ENCODE results near the gene ADARB2. TPM values are rescaled to one million over a fixed set of nuclear protein-coding genes. Genes with fewer than 3 reads are reported as not detected.

The ADARB2 gene
- total RNA-seq, 1 donor from 2014 or later, result 0.05 TPM

DNA sequence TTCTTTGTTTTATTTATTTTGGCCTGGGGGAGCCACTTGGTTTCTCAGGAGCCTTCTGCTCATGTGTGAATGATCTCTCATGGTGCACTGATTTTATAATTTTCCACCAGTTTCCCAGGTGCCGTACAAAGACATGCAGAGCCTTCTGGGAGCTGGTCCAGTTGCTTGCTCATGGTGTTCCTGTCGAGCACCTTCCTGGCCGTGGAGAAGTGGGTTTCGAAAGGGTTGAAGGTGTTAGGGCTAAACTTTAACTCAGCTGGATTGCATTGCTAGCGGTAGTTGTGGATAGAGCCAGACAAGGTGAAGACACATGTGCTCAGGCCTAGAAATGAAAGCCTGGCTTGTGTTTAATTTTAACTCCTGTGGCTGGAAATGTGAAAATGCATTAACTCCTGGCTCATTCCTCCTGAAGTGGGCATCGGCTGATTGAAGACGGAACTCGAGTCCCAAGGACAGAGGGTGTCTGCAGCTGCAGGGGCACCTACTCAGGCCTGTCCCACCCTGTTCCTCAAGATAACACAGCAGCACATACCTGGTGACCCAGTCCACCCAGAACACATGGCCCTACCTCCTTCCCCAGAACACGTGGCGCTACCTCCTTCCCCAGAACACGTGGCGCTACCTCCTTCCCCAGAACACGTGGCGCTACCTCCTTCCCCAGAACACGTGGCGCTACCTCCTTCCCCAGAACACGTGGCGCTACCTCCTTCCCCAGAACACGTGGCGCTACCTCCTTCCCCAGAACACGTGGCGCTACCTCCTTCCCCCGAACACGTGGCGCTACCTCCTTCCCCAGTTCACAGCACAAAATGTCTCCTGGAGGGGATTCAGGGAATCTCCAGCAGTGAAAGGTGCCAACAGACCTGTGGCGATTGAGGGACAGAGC, 547.9 kb downstream of the ADARB2 start:
- Mint-ChIP-seq H3K4me3 (ENCODE audit: low read depth) (no peak overlapping the region), H3K27me3 (ENCODE audit: low read depth) (peaks cover 5% of the 10 kb centered on the region), H3K27ac (no peak overlapping the region), H3K9me3 (no peaks in the 10 kb centered on the region), H3K4me1 (ENCODE audit: low read depth) (peaks cover 8% of the 10 kb centered on the region), H3K36me3 (ENCODE audit: low read depth) (no peaks in the 10 kb centered on the region)
- intact Hi-C loops (cut with micrococcal nuclease), result no loop called here
- no peak for DNase-seq (ENCODE audit: low spot score)

GRCh38 chr10:1188558-1189135, 548.7 kb downstream of the ADARB2 start:
- no peak for DNase-seq (ENCODE audit: low spot score)
- Mint-ChIP-seq H3K4me3 (ENCODE audit: low read depth) (no peak overlapping the region), H3K36me3 (ENCODE audit: low read depth) (no peaks in the 10 kb centered on the region), H3K27me3 (ENCODE audit: low read depth) (no peaks in the 10 kb centered on the region), H3K9me3 (no peaks in the 10 kb centered on the region), H3K27ac (no peak overlapping the region), H3K4me1 (ENCODE audit: low read depth) (peaks cover 4% of the 10 kb centered on the region)
- intact Hi-C loops (cut with micrococcal nuclease), result no loop called here

GRCh38 chr10:1187855-1188557, 549.3 kb downstream of the ADARB2 start:
- H3K4me1 Mint-ChIP-seq (ENCODE audit: low read depth), result no peaks in the 10 kb centered on the region
- H3K27ac Mint-ChIP-seq, result no peak overlapping the region
- no peak overlapping the region for H3K4me3 Mint-ChIP-seq (ENCODE audit: low read depth)
- intact Hi-C loops (cut with micrococcal nuclease), result no loop called here
- no peaks in the 10 kb centered on the region for H3K36me3 Mint-ChIP-seq (ENCODE audit: low read depth)
- no peaks in the 10 kb centered on the region for H3K9me3 Mint-ChIP-seq
- DNase-seq (ENCODE audit: low spot score), result no peak
- no peaks in the 10 kb centered on the region for H3K27me3 Mint-ChIP-seq (ENCODE audit: low read depth)

- Mint-ChIP-seq H3K4me1 (ENCODE audit: low read depth) (no peaks in the 10 kb centered on the region), H3K27ac (no peak overlapping the region), H3K36me3 (ENCODE audit: low read depth) (no peaks in the 10 kb centered on the region), H3K9me3 (no peaks in the 10 kb centered on the region), H3K27me3 (ENCODE audit: low read depth) (no peaks in the 10 kb centered on the region), H3K4me3 (ENCODE audit: low read depth) (no peak overlapping the region)
- intact Hi-C loops (cut with micrococcal nuclease), result no loop called here
- no peak for DNase-seq (ENCODE audit: low spot score)
These were observed 550.0 kb downstream of the ADARB2 start for GRCh38 chr10:1187151-1187854.

DNA sequence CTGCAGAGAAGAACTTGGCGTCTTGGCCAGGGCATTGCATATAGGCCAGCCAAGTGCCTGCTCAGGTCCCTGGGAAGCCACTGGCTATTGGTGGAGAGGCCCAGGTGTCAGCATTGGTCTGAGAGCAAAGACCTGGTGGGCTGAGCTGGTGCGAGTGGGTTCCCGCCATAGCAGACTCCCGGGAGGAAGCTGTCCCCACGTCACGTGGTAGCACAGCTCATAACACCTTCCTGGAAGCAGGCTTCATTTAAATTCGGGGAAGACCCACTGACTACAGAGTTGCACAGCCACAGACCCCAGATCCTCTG, 550.7 kb downstream of the ADARB2 start:
- no peak overlapping the region for H3K4me3 Mint-ChIP-seq (ENCODE audit: low read depth)
- no peak overlapping the region for H3K27ac Mint-ChIP-seq
- no peaks in the 10 kb centered on the region for H3K36me3 Mint-ChIP-seq (ENCODE audit: low read depth)
- no peaks in the 10 kb centered on the region for H3K27me3 Mint-ChIP-seq (ENCODE audit: low read depth)
- intact Hi-C loops (cut with micrococcal nuclease), result no loop called here
- H3K4me1 Mint-ChIP-seq (ENCODE audit: low read depth), result no peaks in the 10 kb centered on the region
- DNase-seq (ENCODE audit: low spot score), result no peak
- H3K9me3 Mint-ChIP-seq, result no peaks in the 10 kb centered on the region

DNA sequence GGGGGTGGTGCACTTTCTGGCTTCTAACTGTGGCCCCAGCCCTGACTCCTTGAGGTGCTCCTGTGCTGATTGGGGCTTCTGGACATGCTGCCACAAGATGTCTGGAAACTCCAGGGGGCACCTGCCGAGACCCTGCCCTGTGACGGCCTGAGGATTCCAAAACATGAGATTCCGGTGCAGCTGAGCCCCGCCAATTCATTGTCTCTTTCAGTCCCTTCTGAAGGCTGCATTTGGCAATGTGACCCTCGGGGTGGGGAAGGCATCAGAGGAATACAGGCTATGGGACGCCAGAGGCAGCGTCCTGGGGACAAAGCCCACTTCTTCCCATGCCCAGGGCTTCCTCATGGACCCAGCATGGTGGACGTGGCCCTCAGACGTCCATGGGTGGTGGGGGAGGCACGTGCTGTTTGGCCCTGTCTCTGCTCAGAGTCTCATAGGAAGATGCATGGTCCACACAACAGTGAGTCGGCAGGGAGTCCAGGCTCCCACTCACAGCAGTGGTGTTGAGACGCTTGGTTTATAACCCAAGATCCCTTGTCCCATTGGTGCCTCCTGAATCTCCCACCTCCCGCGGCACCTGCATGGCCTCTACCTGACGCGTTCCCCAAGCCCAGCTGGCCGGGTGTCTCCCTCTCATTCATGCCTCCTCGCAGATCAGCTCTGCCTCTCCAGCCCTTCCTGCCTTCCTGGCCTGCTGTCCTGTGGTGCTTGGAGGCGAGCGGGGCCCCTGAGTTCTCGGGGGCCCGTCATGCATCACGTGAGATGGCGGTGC, 551.2 kb downstream of the ADARB2 start:
- Mint-ChIP-seq H3K4me1 (ENCODE audit: low read depth) (no peaks in the 10 kb centered on the region), H3K27ac (no peak overlapping the region), H3K36me3 (ENCODE audit: low read depth) (no peaks in the 10 kb centered on the region), H3K27me3 (ENCODE audit: low read depth) (no peaks in the 10 kb centered on the region), H3K4me3 (ENCODE audit: low read depth) (no peak overlapping the region), H3K9me3 (no peaks in the 10 kb centered on the region)
- DNase-seq (ENCODE audit: low spot score), result no peak
- intact Hi-C loops (cut with micrococcal nuclease), result no loop called here

- intact Hi-C loops (cut with micrococcal nuclease), result no loop called here
- Mint-ChIP-seq H3K27me3 (ENCODE audit: low read depth) (no peaks in the 10 kb centered on the region), H3K4me3 (ENCODE audit: low read depth) (no peak overlapping the region), H3K4me1 (ENCODE audit: low read depth) (no peaks in the 10 kb centered on the region), H3K27ac (no peak overlapping the region), H3K36me3 (ENCODE audit: low read depth) (no peaks in the 10 kb centered on the region), H3K9me3 (no peaks in the 10 kb centered on the region)
- no peak for DNase-seq (ENCODE audit: low spot score)
These were observed 552.5 kb downstream of the ADARB2 start for GRCh38 chr10:1184541-1185430.

GRCh38 chr10:1183701-1184100, 553.6 kb downstream of the ADARB2 start:
- H3K4me1 Mint-ChIP-seq (ENCODE audit: low read depth), result no peaks in the 10 kb centered on the region
- no peaks in the 10 kb centered on the region for H3K36me3 Mint-ChIP-seq (ENCODE audit: low read depth)
- H3K27ac Mint-ChIP-seq, result no peak overlapping the region
- H3K27me3 Mint-ChIP-seq (ENCODE audit: low read depth), result no peaks in the 10 kb centered on the region
- no peak for DNase-seq (ENCODE audit: low spot score)
- H3K4me3 Mint-ChIP-seq (ENCODE audit: low read depth), result no peak overlapping the region
- H3K9me3 Mint-ChIP-seq, result no peaks in the 10 kb centered on the region
- intact Hi-C loops (cut with micrococcal nuclease), result no loop called here

GRCh38 chr10:1183033-1183396, 554.3 kb downstream of the ADARB2 start:
- Mint-ChIP-seq H3K4me1 (ENCODE audit: low read depth) (no peaks in the 10 kb centered on the region), H3K9me3 (no peaks in the 10 kb centered on the region), H3K27ac (no peak overlapping the region), H3K4me3 (ENCODE audit: low read depth) (no peak overlapping the region), H3K36me3 (ENCODE audit: low read depth) (no peaks in the 10 kb centered on the region), H3K27me3 (ENCODE audit: low read depth) (no peaks in the 10 kb centered on the region)
- DNase-seq (ENCODE audit: low spot score), result no peak
- intact Hi-C loops (cut with micrococcal nuclease), result no loop called here

DNA sequence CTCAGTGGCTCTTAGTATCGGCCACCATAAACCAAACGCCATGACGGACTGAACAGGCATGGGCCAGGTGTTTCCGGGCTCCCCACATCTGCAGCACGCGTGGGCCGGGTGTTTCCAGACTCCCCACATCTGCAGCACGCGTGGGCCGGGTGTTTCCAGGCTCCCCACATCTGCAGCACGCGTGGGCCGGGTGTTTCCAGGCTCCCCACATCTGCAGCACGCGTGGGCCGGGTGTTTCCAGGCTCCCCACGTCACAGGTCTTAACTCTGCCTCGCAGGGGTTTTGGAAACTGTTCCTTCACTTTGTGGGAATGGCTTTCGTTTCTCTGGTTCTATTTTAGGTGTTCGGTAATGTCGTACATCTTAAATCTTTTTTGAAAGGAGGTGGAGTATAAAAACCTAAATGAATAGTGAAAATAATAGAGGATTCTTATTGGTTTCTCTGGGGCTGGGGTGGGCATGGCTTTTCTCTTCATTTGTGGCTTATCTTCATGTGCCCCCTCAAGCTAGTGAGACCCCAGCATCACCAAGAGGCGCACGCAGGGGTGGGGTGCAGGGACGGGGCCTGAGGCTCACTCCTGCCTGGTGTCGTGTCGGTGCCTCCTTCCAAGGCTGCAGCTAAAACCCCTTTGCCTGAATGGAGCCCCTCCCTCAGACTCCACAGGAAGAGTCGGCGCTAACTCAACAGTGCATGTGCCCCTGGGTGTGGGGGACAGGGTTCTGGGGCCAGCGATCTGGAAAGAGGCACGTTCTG, 554.9 kb downstream of the ADARB2 start:
- H3K4me3 Mint-ChIP-seq (ENCODE audit: low read depth), result no peak overlapping the region
- no peak overlapping the region for H3K27ac Mint-ChIP-seq
- no peaks in the 10 kb centered on the region for H3K9me3 Mint-ChIP-seq
- H3K4me1 Mint-ChIP-seq (ENCODE audit: low read depth), result no peaks in the 10 kb centered on the region
- H3K36me3 Mint-ChIP-seq (ENCODE audit: low read depth), result no peaks in the 10 kb centered on the region
- no peaks in the 10 kb centered on the region for H3K27me3 Mint-ChIP-seq (ENCODE audit: low read depth)
- no peak for DNase-seq (ENCODE audit: low spot score)
- intact Hi-C loops (cut with micrococcal nuclease), result no loop called here

DNA sequence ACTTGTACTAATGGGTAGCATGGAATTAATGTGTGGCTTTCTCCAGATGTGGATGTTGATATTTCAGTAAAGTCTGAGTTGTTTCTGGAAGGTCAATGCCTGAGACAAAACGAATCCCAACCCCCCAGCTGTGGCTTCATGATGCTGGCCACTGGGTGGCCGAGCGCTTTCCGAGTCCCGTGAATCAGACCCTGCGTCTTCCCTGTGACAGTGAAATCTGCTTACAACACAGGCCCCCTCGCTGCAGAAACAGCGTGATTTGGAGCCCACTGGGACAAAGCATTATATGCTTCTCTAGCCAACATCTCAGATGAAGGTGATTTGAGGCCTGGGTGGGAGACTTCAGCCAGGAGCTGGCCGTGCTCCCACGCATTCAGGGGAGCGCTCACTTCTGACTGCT, 556.5 kb downstream of the ADARB2 start:
- DNase-seq (ENCODE audit: low spot score), result no peak
- intact Hi-C loops (cut with micrococcal nuclease), result no loop called here
- H3K36me3 Mint-ChIP-seq (ENCODE audit: low read depth), result no peaks in the 10 kb centered on the region
- no peak overlapping the region for H3K4me3 Mint-ChIP-seq (ENCODE audit: low read depth)
- H3K27me3 Mint-ChIP-seq (ENCODE audit: low read depth), result no peaks in the 10 kb centered on the region
- no peak overlapping the region for H3K27ac Mint-ChIP-seq
- H3K9me3 Mint-ChIP-seq, result no peaks in the 10 kb centered on the region
- no peaks in the 10 kb centered on the region for H3K4me1 Mint-ChIP-seq (ENCODE audit: low read depth)

Measured in activated T-helper 2 cell treated with anti-CD3 and anti-CD28 coated beads, Interferon-gamma antibody, Interleukin-2, Interleukin-4, amounts not matched to agents 10 μg/mL and 5 μg/mL and 100 μg/mL, durations not matched to agents 14 hours and 24 hours and 36 hours (primary cell).